K562 (cell line): ENCODE measurements around the gene DNAH5. TPM values are rescaled to one million over a fixed set of nuclear protein-coding genes. Genes with fewer than 3 reads are reported as not detected.

Source experiments
- PHTF2 ChIP-seq: fragments of 250-450 bp; sonication (Bioruptor Pico); IDR thresholded peaks from 2 replicates; pipeline ENCODE4 v1.5.0; 2021; ENCODE audit warnings: mild to moderate bottlenecking
- ZNF589 ChIP-seq: fragments of 200-800 bp; sonication (Bioruptor generic); IDR thresholded peaks from 2 replicates; pipeline ENCODE4 v1.6.1; 2016; ENCODE audit warnings: low read depth, missing genetic modification characterization, missing compliant biosample characterization
- polyA plus RNA-seq, 8 experiments: library from polyadenylated mRNA; depleted of rRNA in 4 of 8; stranded (reverse) in 5 of 8; unstranded in 3 of 8; fragments of >200 nt; fragmentation: Nextera tagmentation in 2 of 8; fragmentation: Illumina TruSeq in 1 of 8; extraction: Ambion mirVana in 2 of 8; extraction: Trizol in 1 of 8; gene quantifications; 2 replicates each; pipeline versions ENCODE4 v1.2.1 to v1.2.3, GENCODE V29; 2011 to 2014; ENCODE audit warnings: inconsistent platforms in 1 of 8, missing spikeins in 1 of 8
- total RNA-seq, 7 experiments: library from RNA; depleted of rRNA in 6 of 7; stranded (reverse); fragments of >200 nt in 6 of 7; fragmentation: Illumina TruSeq in 2 of 7; extraction: Trizol in 2 of 7; gene quantifications; 2 replicates each; pipeline versions ENCODE4 v1.2.1 to v1.2.3, GENCODE V29; 2011 to 2021; ENCODE audit warnings: low replicate concordance in 1 of 7
- TF ChIP-seq, protein P1 (sequence below), 2 experiments: fragments of 450-650 bp; IDR thresholded peaks; 2 replicates each; pipeline ENCODE4 v1.6.1; 2018; ENCODE audit warnings: mild to moderate bottlenecking in 2 of 2, low read depth in 1 of 2; ENCODE audit not compliant: partially characterized antibody in 2 of 2
- TF ChIP-seq, protein P2 (sequence below): IDR thresholded peaks from 2 replicates; pipeline ENCODE4 v1.6.1; 2014; ENCODE audit warnings: antibody characterized with exemption
- TF ChIP-seq, protein P3 (sequence below): fragments of 200-600 bp; sonication (generic); IDR thresholded peaks from one replicate; pipeline ENCODE4 v1.6.1; 2012; ENCODE audit warnings: mild to moderate bottlenecking, low read depth, low read length, inconsistent platforms

DNAH5 gene
- total and polyA plus RNA-seq, 9 of the 15 experiments (the other 6 are each of a cell fraction or from before 2014, with no cell fraction given), result 0.03 TPM; not detected in 8

- TF ChIP-seq, protein P1, sequence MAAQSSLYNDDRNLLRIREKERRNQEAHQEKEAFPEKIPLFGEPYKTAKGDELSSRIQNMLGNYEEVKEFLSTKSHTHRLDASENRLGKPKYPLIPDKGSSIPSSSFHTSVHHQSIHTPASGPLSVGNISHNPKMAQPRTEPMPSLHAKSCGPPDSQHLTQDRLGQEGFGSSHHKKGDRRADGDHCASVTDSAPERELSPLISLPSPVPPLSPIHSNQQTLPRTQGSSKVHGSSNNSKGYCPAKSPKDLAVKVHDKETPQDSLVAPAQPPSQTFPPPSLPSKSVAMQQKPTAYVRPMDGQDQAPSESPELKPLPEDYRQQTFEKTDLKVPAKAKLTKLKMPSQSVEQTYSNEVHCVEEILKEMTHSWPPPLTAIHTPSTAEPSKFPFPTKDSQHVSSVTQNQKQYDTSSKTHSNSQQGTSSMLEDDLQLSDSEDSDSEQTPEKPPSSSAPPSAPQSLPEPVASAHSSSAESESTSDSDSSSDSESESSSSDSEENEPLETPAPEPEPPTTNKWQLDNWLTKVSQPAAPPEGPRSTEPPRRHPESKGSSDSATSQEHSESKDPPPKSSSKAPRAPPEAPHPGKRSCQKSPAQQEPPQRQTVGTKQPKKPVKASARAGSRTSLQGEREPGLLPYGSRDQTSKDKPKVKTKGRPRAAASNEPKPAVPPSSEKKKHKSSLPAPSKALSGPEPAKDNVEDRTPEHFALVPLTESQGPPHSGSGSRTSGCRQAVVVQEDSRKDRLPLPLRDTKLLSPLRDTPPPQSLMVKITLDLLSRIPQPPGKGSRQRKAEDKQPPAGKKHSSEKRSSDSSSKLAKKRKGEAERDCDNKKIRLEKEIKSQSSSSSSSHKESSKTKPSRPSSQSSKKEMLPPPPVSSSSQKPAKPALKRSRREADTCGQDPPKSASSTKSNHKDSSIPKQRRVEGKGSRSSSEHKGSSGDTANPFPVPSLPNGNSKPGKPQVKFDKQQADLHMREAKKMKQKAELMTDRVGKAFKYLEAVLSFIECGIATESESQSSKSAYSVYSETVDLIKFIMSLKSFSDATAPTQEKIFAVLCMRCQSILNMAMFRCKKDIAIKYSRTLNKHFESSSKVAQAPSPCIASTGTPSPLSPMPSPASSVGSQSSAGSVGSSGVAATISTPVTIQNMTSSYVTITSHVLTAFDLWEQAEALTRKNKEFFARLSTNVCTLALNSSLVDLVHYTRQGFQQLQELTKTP (IDR thresholded peaks at IDR 0.05; ENCODE audit: low read depth in 1 of 2, partially characterized antibody in 2 of 2), result no peak
- TF ChIP-seq, protein P2, sequence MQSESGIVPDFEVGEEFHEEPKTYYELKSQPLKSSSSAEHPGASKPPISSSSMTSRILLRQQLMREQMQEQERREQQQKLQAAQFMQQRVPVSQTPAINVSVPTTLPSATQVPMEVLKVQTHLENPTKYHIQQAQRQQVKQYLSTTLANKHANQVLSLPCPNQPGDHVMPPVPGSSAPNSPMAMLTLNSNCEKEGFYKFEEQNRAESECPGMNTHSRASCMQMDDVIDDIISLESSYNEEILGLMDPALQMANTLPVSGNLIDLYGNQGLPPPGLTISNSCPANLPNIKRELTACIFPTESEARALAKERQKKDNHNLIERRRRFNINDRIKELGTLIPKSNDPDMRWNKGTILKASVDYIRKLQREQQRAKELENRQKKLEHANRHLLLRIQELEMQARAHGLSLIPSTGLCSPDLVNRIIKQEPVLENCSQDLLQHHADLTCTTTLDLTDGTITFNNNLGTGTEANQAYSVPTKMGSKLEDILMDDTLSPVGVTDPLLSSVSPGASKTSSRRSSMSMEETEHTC, result no peak
- TF ChIP-seq ZNF589 (CRISPR knock-in tag) (no peak), PHTF2 (CRISPR knock-in tag) (no peak)
- TF ChIP-seq, protein P3, sequence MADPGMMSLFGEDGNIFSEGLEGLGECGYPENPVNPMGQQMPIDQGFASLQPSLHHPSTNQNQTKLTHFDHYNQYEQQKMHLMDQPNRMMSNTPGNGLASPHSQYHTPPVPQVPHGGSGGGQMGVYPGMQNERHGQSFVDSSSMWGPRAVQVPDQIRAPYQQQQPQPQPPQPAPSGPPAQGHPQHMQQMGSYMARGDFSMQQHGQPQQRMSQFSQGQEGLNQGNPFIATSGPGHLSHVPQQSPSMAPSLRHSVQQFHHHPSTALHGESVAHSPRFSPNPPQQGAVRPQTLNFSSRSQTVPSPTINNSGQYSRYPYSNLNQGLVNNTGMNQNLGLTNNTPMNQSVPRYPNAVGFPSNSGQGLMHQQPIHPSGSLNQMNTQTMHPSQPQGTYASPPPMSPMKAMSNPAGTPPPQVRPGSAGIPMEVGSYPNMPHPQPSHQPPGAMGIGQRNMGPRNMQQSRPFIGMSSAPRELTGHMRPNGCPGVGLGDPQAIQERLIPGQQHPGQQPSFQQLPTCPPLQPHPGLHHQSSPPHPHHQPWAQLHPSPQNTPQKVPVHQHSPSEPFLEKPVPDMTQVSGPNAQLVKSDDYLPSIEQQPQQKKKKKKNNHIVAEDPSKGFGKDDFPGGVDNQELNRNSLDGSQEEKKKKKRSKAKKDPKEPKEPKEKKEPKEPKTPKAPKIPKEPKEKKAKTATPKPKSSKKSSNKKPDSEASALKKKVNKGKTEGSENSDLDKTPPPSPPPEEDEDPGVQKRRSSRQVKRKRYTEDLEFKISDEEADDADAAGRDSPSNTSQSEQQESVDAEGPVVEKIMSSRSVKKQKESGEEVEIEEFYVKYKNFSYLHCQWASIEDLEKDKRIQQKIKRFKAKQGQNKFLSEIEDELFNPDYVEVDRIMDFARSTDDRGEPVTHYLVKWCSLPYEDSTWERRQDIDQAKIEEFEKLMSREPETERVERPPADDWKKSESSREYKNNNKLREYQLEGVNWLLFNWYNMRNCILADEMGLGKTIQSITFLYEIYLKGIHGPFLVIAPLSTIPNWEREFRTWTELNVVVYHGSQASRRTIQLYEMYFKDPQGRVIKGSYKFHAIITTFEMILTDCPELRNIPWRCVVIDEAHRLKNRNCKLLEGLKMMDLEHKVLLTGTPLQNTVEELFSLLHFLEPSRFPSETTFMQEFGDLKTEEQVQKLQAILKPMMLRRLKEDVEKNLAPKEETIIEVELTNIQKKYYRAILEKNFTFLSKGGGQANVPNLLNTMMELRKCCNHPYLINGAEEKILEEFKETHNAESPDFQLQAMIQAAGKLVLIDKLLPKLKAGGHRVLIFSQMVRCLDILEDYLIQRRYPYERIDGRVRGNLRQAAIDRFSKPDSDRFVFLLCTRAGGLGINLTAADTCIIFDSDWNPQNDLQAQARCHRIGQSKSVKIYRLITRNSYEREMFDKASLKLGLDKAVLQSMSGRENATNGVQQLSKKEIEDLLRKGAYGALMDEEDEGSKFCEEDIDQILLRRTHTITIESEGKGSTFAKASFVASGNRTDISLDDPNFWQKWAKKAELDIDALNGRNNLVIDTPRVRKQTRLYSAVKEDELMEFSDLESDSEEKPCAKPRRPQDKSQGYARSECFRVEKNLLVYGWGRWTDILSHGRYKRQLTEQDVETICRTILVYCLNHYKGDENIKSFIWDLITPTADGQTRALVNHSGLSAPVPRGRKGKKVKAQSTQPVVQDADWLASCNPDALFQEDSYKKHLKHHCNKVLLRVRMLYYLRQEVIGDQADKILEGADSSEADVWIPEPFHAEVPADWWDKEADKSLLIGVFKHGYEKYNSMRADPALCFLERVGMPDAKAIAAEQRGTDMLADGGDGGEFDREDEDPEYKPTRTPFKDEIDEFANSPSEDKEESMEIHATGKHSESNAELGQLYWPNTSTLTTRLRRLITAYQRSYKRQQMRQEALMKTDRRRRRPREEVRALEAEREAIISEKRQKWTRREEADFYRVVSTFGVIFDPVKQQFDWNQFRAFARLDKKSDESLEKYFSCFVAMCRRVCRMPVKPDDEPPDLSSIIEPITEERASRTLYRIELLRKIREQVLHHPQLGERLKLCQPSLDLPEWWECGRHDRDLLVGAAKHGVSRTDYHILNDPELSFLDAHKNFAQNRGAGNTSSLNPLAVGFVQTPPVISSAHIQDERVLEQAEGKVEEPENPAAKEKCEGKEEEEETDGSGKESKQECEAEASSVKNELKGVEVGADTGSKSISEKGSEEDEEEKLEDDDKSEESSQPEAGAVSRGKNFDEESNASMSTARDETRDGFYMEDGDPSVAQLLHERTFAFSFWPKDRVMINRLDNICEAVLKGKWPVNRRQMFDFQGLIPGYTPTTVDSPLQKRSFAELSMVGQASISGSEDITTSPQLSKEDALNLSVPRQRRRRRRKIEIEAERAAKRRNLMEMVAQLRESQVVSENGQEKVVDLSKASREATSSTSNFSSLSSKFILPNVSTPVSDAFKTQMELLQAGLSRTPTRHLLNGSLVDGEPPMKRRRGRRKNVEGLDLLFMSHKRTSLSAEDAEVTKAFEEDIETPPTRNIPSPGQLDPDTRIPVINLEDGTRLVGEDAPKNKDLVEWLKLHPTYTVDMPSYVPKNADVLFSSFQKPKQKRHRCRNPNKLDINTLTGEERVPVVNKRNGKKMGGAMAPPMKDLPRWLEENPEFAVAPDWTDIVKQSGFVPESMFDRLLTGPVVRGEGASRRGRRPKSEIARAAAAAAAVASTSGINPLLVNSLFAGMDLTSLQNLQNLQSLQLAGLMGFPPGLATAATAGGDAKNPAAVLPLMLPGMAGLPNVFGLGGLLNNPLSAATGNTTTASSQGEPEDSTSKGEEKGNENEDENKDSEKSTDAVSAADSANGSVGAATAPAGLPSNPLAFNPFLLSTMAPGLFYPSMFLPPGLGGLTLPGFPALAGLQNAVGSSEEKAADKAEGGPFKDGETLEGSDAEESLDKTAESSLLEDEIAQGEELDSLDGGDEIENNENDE, result no peak
Observed at GRCh38 chr5:13878357-13878756, 66.1 kb downstream of the DNAH5 start (continued).
